Parathyroid adenoma (tissue), 2 donors: ENCODE results near the gene OPRL1.

Source experiments
- H2AFZ ChIP-seq: fragments of 300-600 bp; sonication (generic); one replicate; pipeline ENCODE4 v1.7.0; 2017; ENCODE audit warnings: antibody characterized with exemption, mild to moderate bottlenecking
- H3K27ac ChIP-seq: fragments of 300-600 bp; sonication (generic); one replicate; pipeline ENCODE4 v1.7.0; 2017
- H3K27me3 ChIP-seq: fragments of 300-600 bp; sonication (generic); one replicate; pipeline ENCODE4 v1.7.0; 2017; ENCODE audit warnings: low read length; ENCODE audit not compliant: control insufficient read depth, insufficient read depth
- H3K36me3 ChIP-seq: fragments of 300-600 bp; sonication (generic); one replicate; pipeline ENCODE4 v1.7.0; 2017; ENCODE audit warnings: low read length; ENCODE audit not compliant: control insufficient read depth, insufficient read depth
- H3K4me1 ChIP-seq: fragments of 300-600 bp; sonication (generic); one replicate; pipeline ENCODE4 v1.7.0; 2017; ENCODE audit warnings: control low read depth
- H3K4me2 ChIP-seq: fragments of 300-600 bp; sonication (generic); one replicate; pipeline ENCODE4 v1.7.0; 2017; ENCODE audit warnings: low read length
- H3K4me3 ChIP-seq: fragments of 300-600 bp; sonication (generic); one replicate; pipeline ENCODE4 v1.7.0; 2017; ENCODE audit warnings: low read depth, low read length
- H3K79me2 ChIP-seq: fragments of 300-600 bp; sonication (generic); one replicate; pipeline ENCODE4 v1.7.0; 2017; ENCODE audit warnings: control low read depth
- H3K9ac ChIP-seq: fragments of 300-600 bp; sonication (generic); one replicate; pipeline ENCODE4 v1.7.0; 2017; ENCODE audit warnings: mild to moderate bottlenecking
- H3K9me3 ChIP-seq: fragments of 300-600 bp; sonication (generic); one replicate; pipeline ENCODE4 v1.7.0; 2017; ENCODE audit warnings: low read length; ENCODE audit not compliant: control insufficient read depth
- TF ChIP-seq, protein P1 (sequence below): fragments of 300-600 bp; sonication (generic); IDR thresholded peaks from one replicate; pipeline ENCODE4 v1.7.0; 2017; ENCODE audit warnings: antibody characterized with exemption, mild to moderate bottlenecking
- donor health status: primary hyperparathyroidism.

The OPRL1 gene

DNA sequence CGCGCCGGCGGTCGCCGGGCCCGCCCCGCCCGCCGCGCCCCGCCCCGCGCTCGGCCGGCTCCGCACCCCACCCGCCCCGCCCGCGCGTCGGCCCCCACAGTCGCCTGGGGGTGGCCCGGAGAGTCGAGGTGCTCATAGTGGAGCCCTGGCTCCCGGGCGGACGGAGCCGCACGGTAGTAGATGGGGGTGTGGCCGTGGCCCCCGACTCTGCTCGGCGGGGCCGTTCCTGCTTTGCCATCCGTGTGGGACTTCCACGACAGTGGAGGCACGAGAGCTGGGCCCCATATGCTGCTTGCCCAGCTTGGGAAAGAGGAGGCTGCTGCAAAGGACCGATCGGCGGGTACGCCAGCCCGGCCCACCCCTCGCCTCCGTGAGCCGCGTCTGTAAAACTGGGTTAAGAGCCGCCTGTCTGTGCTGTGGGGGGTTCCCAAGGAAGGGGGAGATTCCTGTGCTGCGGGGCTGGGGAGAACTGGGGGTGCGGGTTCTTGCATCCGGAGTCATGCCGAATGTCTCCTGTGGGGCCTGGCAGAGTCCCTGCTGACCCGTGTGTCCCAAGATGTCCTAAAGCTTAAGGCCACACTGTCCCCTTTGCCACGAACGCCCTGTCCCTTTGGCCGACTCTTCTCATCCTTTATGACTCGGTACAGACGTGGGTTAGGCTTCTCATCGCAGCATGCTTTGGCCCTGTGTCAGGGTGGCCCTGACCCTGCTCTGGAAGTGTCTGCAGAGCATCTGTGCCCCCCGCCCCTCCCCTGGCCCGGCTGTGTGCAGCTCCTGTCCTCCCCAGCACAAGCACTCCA, at the start of gene OPRL1:
OPRL1 (plus strand) TSS at position 70 of the 800 bp plus-strand sequence. CDS start 12,639 bp downstream, outside the sequence.
- H3K4me1 ChIP-seq = peaks cover 25% of the 10 kb centered on the region

GRCh38 chr20:64030371-64031134, 49.3 kb upstream of the OPRL1 start:
- Histone ChIP-seq H3K27me3 (no peaks in the 10 kb centered on the region), H2AFZ (no peak overlapping the region), H3K4me2 (no peak overlapping the region), H3K36me3 (no peaks in the 10 kb centered on the region), H3K9ac (no peak overlapping the region), H3K9me3 (no peaks in the 10 kb centered on the region), H3K27ac (no peak overlapping the region), H3K79me2 (peaks cover 3% of the 10 kb centered on the region), H3K4me1 (no peaks in the 10 kb centered on the region), H3K4me3 (no peak overlapping the region)
- TF ChIP-seq, protein P1, sequence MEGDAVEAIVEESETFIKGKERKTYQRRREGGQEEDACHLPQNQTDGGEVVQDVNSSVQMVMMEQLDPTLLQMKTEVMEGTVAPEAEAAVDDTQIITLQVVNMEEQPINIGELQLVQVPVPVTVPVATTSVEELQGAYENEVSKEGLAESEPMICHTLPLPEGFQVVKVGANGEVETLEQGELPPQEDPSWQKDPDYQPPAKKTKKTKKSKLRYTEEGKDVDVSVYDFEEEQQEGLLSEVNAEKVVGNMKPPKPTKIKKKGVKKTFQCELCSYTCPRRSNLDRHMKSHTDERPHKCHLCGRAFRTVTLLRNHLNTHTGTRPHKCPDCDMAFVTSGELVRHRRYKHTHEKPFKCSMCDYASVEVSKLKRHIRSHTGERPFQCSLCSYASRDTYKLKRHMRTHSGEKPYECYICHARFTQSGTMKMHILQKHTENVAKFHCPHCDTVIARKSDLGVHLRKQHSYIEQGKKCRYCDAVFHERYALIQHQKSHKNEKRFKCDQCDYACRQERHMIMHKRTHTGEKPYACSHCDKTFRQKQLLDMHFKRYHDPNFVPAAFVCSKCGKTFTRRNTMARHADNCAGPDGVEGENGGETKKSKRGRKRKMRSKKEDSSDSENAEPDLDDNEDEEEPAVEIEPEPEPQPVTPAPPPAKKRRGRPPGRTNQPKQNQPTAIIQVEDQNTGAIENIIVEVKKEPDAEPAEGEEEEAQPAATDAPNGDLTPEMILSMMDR = no peak

More for the DNA sequence above, at the start of gene OPRL1:
- Histone ChIP-seq H3K79me2 (no peaks in the 10 kb centered on the region), H3K4me3 (peak within 1 kb of the TSS; percentile 73), H3K9ac (peak within 1 kb of the TSS; percentile 67), H3K9me3 (no peaks in the 10 kb centered on the region), H3K4me2 (peak within 1 kb of the TSS; percentile 96), H3K36me3 (no peaks in the 10 kb centered on the region), H3K27ac (peak within 1 kb of the TSS; percentile 33), H2AFZ (peak within 1 kb of the TSS; percentile 86), H3K27me3 (no peaks in the 10 kb centered on the region)
- TF ChIP-seq, protein P1 = no peak

DNA sequence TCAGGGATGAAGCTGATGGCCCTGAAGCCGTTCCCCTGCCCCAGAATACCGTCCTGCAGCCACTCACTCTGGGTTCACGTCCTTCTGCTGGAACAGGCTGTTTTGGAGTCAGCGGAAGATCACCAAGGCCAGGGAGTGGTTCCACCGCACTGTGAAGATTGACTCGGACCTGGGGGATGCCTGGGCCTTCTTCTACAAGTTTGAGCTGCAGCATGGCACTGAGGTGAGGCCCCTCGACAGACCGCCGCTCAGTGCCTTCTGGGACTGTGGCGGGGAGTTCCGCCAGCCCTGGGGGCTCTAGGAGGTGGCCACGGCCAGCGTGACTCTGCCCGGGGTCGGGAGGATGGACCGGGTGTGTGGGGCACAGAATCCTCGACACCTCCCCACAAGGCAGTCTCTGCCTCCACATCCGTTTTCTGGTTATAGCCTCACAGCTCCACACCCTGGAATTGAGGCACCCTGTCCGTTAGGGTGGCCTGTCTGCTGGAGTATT, 48.0 kb upstream of the OPRL1 start:
- Histone ChIP-seq H3K4me3 (no peak overlapping the region), H3K4me1 (no peaks in the 10 kb centered on the region), H2AFZ (no peak overlapping the region), H3K4me2 (no peak overlapping the region), H3K27ac (no peak overlapping the region), H3K9ac (no peak overlapping the region), H3K27me3 (no peaks in the 10 kb centered on the region), H3K79me2 (peaks cover 3% of the 10 kb centered on the region), H3K9me3 (no peaks in the 10 kb centered on the region), H3K36me3 (no peaks in the 10 kb centered on the region)
- TF ChIP-seq, protein P1 = no peak

DNA sequence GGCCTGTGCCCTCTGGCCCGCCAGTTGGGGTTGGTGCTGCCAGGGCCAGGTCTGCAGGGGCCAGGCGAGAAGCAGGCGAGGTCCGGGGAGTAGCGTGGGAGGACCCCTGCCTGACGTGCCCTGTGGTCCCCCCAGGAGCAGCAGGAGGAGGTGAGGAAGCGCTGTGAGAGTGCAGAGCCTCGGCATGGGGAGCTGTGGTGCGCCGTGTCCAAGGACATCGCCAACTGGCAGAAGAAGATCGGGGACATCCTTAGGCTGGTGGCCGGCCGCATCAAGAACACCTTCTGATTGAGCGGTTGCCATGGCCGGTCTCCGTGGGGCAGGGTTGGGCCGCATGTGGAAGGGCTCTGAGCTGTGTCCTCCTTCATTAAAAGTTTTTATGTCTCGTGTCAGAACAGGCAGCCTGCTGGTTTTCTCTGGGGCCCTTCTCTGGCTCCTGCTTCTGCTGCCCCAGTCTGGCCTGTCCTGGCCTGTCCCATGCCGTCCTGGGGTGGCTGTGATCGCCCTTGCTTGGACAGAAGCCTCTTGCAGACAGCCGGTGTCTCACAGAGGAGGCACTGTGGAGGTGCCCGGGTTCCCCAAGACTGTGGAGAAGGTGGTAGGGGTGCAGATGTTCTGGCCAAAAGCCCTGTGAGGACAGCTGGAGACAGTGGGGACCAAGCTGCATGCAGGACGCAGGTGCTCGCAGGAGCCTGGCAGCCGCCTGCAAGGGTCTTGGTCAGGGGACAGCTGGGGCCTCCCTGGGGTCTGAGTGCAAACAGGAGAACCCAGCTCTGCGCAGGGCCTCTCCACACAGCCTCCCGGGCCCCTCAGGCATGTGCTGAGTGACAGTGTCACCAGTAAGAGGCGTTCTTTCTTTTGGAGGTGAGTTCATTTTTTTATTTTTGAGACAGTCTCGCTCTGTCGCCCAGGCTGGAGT, 46.9 kb upstream of the OPRL1 start:
- TF ChIP-seq, protein P1 = no peak
- Histone ChIP-seq H3K4me3 (no peak overlapping the region), H3K27me3 (no peaks in the 10 kb centered on the region), H3K9ac (no peak overlapping the region), H3K27ac (no peak overlapping the region), H3K36me3 (no peaks in the 10 kb centered on the region), H3K79me2 (no peaks in the 10 kb centered on the region), H3K4me1 (no peaks in the 10 kb centered on the region), H2AFZ (no peak overlapping the region), H3K4me2 (no peak overlapping the region), H3K9me3 (no peaks in the 10 kb centered on the region)
